ENCODE measurements around the gene PIP4P1. TPM values are rescaled to one million over a fixed set of nuclear protein-coding genes. Genes with fewer than 3 reads are reported as not detected.
A peak's percentile ranks its signal among the peaks of the same experiment; 100 is the strongest.

Gene PIP4P1
- total and polyA plus RNA-seq, 10 of the 15 experiments (the other 5 are each of a cell fraction or from before 2014, with no cell fraction given): 19.1 to 47.4 (median 39.7) TPM

- TF ChIP-seq E4F1 (IDR thresholded peaks at IDR 0.05; ENCODE audit: borderline replicate concordance, partially characterized antibody): no peak
- TF ChIP-seq YY1 (IDR thresholded peaks at IDR 0.05; ENCODE audit: low read depth, low read length): peak; percentile 81
- TF ChIP-seq SIX5 (IDR thresholded peaks at IDR 0.05; ENCODE audit: low read depth, low read length, severe bottlenecking): peak; percentile 31
- TF ChIP-seq, protein P1, sequence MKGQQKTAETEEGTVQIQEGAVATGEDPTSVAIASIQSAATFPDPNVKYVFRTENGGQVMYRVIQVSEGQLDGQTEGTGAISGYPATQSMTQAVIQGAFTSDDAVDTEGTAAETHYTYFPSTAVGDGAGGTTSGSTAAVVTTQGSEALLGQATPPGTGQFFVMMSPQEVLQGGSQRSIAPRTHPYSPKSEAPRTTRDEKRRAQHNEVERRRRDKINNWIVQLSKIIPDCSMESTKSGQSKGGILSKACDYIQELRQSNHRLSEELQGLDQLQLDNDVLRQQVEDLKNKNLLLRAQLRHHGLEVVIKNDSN (IDR thresholded peaks at IDR 0.05; ENCODE audit: borderline replicate concordance, extremely low read length, insufficient read depth, low read depth, low read length): peak; percentile 100
- TF ChIP-seq GATAD2B (conservative IDR thresholded peaks at IDR 0.05; ENCODE audit: low read depth): peak; percentile 83
- peak; percentile 93 for TF ChIP-seq POLR2A (IDR thresholded peaks at IDR 0.05; ENCODE audit: low read depth, low read length)
- TF ChIP-seq NFIC (IDR thresholded peaks at IDR 0.05; ENCODE audit: low read depth, low read length): peak; percentile 60; the same call in 1 of the 2 replicates
- 0 out of 2 replicates have a peak, but pooled peaks have one; percentile 11 for TF ChIP-seq BCL11A (IDR thresholded peaks at IDR 0.05; ENCODE audit: low read depth, low read length)
- peak; percentile 68 for TF ChIP-seq HCFC1 (IDR thresholded peaks at IDR 0.05; ENCODE audit: low read length)
- peak in 1 of 2 experiments; percentile 60; a peak in 2 of 4 replicates for TF ChIP-seq ETV6 (conservative IDR thresholded peaks at IDR 0.05 in 1 of 2, IDR thresholded peaks at IDR 0.05 in 1 of 2; ENCODE audit: borderline replicate concordance in 1 of 2, low read depth in 1 of 2)
- TF ChIP-seq SREBF1 (IDR thresholded peaks at IDR 0.05; ENCODE audit: low read length): no peak
- peak in 1 of 2 experiments; percentile 63; a peak in 2 of 4 replicates for TF ChIP-seq EP300 (IDR thresholded peaks at IDR 0.05; ENCODE audit: borderline replicate concordance in 1 of 2, control insufficient read depth in 1 of 2, low read depth in 2 of 2, low read length in 2 of 2)
- no peak for TF ChIP-seq ZZZ3 (IDR thresholded peaks at IDR 0.05; ENCODE audit: control insufficient read depth, insufficient read length, low read depth)
- TF ChIP-seq KAT2A (conservative IDR thresholded peaks at IDR 0.05; ENCODE audit: control insufficient read depth, low read depth, low read length): no peak
- TF ChIP-seq EED (IDR thresholded peaks at IDR 0.05; ENCODE audit: low read depth): peak; percentile 76
- TF ChIP-seq ZSCAN29 (IDR thresholded peaks at IDR 0.05): no peak
- peak; percentile 13; the same call in 1 of the 2 replicates for TF ChIP-seq BRCA1 (IDR thresholded peaks at IDR 0.05; ENCODE audit: low read depth, low read length)
- TF ChIP-seq ATF2 (IDR thresholded peaks at IDR 0.05; ENCODE audit: low read length): 0 out of 2 replicates have a peak, but pooled peaks have one; percentile 18
- TF ChIP-seq EGR1 (IDR thresholded peaks at IDR 0.05; ENCODE audit: borderline replicate concordance in 1 of 2, low read depth in 2 of 2, low read length in 2 of 2): peak in 1 of 2 experiments; percentile 88; a peak in 2 of 3 replicates
- TF ChIP-seq BCLAF1 (IDR thresholded peaks at IDR 0.05): no peak
- no peak for TF ChIP-seq NFXL1 (IDR thresholded peaks at IDR 0.05; ENCODE audit: borderline replicate concordance)
These were observed 6.5 kb downstream of the PIP4P1 start, which contains the start of the genes APEX1 and OSGEP (continued) for GRCh38 chr14:20454516-20455354.
